NCI-H2171 treated with DMSO at 0.1 percent for 48 hours (cell line): ENCODE data around the gene DOCK4.

Experiments used
- DNase-seq: peaks from one replicate; lab custom pipeline; 2025; lab: John Stamatoyannopoulos, UW

DOCK4 gene

DNA sequence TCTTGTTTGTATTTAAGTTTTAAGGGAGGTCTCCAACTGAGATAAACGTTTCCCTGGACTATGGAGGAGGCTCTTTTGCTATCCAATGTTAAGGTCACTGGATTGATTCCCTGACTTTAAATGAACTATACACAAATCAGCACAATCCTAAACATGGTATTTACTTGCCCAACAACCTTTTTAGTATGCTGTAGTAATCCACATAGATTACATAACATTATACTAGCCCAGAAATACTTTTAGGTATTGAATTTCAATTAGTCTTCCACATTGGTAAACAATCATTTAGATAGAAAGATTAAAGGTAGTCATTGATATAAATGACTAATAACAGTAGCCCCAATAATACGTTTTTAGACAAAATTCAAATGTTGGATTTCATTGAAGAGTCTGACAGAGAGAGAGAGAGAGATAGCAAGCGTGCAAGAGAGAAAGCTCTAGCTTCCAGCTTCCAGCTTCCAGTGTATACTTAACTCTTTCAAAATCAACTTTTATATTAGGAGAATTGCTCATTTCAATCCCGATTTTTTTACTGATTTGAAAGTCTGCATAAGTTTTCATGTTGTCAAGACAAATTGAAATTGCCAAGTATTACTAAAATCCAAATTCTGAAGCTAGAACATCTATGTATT lies 155.8 kb downstream of the DOCK4 start:
- DNase-seq, result no peak

DNA sequence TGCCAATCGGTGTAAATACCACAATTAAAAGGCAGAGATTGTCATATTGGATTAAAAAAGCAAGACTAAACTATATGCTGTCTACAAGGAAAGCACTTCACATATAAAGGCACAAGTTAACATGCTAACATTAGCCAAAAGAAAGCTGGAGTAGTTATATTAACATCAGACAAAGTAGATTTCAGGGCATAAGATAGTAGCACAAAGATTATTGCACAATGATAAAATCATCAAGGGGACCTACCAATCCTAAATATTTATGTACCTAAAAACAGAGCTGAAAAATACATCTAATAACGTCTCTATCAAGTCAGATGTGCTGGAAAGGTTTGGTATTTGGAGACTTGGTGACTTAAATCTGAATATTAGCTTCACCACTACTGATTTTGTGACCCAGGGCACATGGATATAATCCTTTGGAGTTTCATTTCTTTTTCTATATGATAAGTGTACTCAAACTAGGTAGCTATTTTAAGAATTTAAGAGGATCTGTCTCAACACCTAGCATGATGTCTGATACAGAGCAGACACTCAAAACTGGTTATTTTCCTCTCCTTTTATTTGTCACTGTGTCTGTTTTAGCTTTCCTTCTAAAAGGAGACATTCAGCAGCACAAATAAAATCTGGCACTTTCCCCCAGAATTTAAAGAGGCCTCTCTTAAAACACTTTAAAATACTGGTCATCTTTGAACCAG lies 156.5 kb downstream of the DOCK4 start:
- DNase-seq, result no peak

DNA sequence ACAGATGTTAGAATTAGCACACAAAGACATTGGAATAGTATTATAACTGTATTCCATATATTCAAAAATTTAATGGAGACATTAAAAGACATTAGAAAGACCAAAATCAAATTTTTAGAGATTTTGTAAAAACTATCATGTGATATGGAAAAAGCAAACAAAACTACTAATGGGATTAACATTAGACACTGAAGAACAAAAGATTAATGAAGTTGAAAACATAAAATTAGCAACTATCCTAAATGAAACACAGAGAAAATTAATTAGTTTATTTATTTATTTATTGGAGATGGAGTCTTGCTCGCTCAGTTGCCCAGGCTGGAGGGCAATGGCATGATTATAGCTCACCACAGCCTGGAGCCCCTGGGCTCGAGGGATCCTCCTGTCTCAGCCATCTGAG lies 158.8 kb downstream of the DOCK4 start:
- DNase-seq, result no peak

DNA sequence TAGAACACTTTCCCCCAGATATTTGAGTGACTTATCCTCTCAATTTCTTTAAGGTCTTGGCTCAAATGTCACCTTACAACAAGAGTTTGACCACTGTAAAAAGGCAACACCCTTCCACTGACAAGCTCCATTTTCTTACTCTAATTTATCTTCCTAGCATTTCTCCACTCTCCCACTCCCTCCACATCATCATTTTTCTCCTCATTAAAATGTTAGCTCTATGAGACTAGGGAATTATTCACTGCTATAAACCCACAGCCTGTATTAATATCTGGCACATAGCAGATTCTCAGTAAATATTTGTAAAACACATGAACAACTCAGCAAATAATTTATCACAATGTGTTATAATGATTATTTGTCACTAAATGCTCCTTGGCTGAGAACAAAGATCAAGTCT lies 161.0 kb downstream of the DOCK4 start:
- DNase-seq, result no peak

DNA sequence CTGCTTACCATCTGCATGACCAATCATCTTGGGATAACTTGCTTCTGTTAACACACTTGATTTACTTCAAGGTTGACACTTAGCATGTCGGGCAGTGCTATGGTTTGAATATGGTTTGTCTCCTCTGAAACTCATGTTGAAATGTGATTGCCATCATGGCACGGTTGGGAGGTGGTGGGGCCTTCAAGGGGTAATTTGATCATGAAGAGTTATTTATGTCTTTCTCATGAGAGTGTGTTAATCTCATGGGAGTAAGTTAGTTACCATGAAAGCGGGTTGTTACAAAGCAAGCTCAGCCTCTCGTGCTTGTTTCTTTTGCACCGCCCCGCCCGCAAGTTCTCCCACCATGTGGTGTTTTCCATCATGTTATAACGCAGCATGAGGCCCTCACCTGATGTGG lies 163.6 kb downstream of the DOCK4 start:
- peak; percentile 64 for DNase-seq

DNA sequence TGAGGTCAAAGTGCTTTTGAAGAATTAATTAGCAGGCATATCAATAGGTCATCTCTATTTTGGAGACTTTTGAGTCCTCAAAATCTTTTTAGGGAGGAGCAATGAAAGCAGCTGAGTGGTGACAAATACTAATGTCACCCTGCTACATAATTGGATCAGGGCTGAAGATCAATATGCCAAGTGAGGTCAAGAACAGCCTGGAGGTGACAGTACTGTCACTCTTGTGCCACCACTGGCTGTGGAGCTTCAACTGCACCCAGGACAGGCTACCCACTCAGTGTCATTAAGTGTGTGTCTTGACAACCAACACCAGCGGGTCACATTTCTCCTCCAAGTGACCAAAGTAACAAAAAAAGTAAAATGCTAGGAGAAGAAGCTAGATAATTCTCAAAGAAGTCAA lies 167.8 kb downstream of the DOCK4 start:
- DNase-seq, result no peak

DNA sequence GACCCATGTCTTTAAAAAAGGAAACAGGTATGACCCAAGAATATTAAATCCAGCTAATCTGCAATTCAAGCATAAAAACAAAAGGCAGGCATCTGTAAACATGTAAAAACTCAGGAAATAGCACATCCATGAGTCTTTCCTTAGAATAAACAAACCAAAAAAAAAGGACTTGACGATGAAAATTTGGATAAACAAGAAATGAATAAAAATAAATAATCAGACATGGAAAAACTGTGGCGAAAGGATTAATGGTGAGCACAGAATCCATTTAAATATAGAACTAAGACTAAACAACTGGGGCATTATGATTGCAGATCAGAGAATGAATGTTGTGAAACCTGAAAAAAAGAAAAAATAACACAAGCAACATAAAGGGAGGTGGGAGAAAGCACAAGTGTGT lies 170.1 kb downstream of the DOCK4 start:
- no peak for DNase-seq

DNA sequence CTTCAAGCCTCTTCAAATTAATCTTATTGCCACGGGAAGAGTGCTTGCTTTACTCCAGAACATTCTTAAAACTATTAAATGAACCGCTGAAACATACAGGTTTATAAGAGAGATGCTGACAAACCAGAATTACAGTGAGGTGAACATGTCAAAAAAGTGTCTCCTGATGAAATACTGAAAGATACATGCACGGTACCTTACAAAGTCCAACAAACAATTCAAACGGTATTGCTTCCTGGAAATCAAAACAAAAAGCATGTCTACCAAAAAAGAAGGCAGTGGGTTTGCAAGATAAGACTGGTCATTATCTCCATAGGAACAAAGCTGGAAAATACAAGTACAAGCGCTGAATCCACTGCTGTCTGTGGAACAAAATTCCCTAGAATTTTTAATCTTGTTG lies 174.5 kb downstream of the DOCK4 start:
- no peak for DNase-seq

DNA sequence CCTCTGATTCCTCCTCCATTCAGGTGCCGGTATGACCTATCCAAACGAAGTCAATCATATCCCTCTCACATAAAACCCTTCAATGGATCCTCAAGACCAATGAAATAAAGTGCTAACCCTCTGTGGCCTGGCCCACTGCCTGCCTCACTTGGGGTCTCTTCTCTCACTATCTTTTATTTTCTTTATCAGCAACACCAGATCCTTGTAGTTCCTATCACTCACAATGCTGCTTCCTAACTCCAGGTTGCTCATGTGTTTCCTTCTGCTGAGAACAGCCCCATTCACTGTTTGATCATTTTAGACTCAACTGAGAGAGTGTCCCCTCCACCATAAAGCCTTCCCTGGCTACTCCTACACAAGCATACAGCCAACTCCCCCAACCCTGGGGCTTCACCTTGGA lies 180.6 kb downstream of the DOCK4 start:
- no peak for DNase-seq

DNA sequence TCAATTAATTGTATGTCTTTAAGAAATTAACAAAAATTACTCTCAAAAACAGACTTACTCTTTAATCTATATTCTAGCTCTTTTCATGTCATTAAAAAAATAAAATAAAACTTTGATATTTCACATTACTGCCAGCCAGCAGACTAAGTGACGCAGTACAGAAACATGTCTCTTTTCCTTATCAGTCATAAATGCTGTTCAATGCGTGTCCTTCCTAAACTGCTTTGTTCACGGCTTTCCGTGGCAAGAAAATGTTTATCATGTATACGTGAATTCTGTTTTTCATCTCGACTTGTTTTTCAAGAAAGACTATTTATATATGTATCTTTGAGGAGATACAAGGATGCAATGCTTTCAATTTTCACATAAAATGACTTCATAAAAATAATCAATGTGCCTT lies 182.4 kb downstream of the DOCK4 start:
- DNase-seq, result no peak

DNA sequence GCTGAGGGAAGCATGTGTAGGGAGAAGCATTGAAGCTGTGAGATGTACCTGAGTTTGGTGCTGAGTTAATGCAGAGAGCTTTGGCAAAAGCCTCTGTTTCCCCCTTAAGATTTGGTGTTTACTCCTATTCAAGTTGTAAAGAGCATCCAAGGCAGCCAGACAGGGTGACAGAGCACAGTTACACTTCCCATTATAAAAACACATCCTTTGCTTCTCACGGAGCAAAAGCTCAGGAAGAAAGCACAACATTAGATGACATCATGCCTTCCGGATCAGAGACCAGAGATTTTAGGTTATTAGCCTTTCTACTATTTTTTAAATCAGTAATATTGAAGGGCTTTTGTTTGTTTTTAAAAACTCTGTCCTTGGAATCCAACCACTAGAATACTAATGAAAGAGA lies 182.9 kb downstream of the DOCK4 start:
- DNase-seq, result no peak

DNA sequence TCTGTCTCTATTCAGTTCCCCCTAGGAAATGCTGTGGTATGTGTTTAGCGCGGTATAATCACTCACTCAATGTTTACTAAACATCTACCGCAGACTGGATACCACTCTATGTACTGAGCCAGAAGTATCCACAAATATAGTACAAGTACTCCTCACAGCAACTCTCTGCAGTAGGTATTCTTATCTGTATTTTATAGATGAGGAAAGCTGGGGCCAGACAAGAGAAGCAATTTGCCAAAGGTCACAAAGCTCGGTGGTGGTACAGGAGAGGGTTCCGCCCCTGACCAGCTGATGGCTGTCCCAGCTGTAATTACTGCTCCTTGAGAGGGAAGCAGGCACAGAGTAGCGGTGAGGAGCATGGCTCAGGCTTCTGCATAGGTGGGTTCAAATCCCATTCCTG lies 184.1 kb downstream of the DOCK4 start:
- no peak for DNase-seq

DNA sequence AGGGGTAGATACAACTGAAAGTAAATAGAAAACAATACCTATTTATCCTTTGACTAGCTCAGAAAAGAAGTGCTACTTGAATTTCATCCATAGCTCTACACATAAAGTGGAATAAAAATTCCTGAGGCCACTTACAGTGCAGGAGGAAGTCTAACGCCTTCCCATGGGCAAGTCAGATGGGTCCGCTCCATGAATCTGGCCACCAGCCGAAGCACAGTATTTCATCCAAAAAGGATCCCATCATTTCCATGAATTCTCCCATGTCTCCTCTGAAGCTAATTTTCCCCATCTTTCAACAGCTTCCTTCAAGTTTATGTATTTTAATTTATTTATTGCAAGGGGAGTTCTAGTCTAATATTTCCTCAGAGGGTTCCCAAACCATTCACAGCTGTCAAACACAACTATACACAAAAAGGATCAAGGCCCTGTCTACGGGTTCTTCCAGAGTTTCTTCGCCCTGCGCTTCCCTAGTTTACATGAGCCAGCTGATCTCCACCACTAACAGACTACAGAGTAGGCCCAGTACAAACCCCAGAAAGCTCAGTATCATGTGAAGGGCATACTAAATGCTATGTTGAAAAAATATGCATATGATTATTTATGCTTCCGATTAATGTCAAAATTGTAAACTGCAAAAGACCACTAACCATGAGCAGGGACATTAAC lies 184.7 kb downstream of the DOCK4 start:
- no peak for DNase-seq

DNA sequence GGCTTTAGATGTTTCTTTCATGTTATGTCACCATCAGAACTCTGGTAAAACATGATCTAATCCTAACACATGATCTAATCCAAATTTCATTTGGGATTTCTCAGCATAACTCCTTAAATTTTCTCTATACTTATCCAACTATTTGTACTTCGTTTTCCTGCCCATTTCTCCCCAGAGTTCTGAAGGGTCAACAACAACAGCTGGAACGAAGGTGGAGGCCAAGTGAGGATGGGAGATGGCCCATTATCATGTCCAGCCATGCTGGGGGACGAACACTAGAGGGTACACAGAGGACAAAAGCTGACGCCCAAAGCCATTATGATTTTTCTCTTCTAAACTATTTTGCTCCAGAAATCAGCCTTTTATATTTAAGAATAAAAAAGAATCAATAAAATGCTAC lies 185.4 kb downstream of the DOCK4 start:
- DNase-seq, result no peak

DNA sequence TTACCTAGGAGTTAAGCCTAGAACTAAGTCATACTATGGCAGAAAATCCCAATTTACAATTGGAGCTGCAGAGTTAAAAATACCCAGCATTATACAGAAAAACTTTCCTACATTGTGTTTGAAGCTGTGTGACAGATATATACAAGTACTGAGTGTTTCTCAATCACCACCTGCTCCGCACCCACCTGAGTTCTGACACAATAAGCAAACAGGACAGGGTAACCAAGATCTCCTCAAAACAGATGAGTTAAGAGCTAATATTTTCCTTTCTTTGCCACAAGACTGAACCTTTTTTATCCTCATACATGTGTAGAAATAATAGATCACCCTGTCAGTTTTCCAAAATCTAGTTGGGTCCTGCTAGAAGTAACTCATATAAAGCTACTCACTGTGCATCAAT lies 186.3 kb downstream of the DOCK4 start:
- DNase-seq, result no peak

DNA sequence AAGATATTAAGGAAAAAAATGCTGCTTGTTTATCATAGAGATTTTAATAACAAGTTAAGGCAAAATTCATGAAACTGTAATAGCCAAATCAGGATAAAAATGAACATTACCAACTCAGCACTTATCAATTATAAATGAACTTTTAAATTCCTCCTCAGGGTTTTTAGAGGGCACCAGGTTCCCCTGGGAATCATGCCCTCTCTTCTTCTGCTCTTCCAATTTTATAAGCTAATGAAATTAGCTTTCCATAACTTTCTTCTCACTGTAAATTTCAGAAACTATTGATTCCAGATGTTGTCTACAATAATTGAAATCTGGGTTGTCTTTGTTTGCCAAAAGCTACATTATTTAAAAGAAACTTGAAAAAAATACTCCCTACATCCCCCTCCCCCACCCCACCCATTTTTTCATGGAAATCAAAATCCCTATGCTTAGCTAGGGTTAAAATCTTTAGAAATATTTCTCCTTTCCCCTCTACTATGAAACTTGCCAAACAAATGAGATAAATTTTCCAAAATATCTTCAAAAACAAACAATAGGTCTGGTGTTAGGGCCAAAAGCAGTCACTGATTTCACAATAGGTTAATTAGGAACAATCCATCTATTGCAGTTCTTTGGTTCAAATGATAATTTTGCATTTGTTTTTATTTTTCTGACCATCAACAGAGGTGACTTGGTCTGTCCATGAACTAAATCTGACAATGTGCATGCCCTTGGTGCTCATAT lies 187.7 kb downstream of the DOCK4 start:
- no peak for DNase-seq

DNA sequence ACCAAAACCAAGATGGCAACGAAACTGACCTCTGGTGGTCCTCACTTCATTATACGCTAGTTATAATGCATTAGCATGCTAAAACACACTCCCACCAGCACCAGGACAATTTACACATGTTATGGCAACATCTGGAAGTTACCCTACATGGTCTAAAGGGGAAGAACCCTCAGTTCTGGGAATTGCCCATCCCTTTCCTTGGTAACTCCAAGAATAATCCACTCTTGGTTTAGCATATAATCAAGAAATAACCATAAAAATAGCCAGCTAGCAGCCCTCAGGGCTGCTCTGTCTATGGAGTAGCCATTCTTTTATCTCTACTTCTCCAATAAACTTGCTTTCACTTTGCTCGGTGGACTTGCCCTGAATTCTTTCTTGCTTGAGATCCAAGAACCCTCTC lies 191.1 kb downstream of the DOCK4 start:
- DNase-seq, result no peak

DNA sequence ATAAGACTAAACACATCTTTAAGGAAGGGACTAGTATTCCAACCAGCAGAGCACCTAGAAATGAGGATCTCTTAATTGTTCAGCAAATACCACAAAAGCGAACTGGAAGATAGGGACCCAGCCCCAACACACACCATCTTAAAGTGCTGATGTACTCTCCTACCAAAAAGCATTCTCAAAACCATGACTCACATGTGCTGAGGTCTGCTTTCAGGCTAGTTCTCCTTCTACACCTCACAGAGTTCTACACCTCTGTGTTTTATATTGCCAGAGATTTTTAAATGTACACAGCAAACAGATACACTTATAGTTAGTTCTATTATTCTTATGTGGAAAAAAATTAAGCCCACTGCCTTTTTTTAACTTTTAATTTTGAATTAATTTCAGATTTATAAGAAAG lies 191.9 kb downstream of the DOCK4 start:
- DNase-seq, result no peak

DNA sequence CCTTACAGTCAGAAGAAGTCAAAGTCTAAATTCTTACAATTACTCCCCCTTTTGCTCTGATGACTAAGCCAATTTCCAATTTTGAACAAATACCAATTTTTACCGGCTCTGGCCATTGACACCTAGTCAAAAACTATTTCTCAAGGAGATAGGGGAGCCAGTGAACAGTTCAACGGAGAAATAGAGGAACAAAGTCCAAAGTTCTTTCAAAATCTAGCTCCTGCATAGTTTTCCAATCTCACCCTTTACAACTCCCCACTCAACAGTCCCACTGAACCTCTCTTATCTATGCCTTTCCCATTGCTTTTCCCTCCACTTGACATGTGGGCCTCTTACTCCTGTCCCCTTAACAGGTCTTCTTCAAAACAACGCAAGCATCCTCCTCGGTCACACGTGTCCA lies 192.9 kb downstream of the DOCK4 start:
- DNase-seq, result no peak

DNA sequence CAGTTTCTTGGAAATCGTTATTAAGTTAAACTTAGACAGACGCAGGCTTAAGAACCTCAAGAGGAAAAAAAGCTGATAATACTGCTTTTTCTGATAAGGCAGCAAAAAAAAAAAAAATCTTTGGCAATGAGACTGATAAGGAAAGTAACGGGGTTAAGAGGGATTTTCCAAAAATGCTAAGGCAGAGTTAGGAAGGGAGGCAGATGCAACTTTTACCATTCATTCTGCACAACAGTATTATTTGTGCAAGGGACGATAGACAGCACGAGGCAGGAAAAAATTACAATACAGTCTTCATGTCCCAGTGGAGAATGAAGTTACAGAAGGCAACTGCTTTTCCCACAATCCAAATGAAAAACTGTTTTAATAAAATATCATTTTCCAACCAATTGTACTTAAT lies 194.0 kb downstream of the DOCK4 start:
- DNase-seq, result no peak

DNA sequence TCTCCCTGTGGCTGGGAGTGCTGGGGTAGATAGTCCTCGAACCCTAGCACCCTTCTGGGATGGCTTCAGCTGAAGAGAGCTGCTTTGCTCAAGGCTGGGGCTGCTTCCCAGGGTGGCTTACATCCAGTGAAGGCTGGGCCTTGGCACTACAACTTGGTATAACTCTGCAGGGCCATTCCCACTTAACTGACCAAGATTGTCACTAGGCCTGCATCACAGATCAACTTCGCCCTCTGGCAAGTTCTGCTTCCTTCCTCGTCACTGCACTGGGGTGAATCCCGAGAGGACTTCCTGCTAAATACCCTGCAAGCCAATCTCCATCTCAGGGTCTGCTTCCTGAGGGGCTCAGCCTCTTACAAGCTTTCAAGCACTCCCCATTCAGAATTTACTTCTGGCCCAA lies 195.2 kb downstream of the DOCK4 start:
- DNase-seq, result no peak

DNA sequence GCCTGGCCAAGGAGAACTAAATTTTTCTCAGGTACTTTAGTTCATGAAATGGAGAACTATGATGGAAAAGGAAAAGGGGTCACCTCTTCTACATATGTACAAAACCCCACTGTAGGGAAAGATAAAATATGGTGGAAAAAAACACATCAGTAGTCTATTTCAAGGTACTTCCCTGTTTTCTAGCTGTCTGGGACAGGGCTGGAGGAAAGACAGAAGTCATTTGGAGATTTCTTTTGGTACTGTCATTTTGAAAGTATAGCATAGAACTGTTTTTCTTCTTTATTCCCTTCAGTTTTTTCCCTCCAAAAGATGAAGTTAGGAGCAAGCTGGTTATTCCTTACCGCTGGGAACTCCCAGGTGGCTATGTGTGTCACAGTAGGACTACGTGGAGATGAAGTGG lies 196.1 kb downstream of the DOCK4 start:
- DNase-seq, result no peak

DNA sequence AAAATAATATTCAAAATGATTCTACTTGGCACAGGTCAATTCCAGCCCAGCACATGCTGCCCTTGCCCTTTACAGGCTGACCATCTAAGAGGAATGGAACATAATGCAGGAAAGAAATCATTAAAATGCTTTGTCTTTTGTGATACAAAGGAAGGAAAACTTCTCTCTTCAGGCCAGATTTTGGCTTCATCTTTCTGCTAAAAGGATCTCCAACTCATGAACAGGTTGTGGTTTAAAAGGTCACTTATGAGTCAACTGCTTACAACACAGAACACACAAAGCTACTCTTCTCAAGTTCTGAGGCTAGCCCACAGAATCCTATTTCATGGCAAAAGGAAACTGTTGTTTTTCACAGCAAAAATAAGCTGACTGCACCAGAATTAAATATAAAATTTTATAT lies 197.1 kb downstream of the DOCK4 start:
- no peak for DNase-seq
